Keratinocyte (primary cell): ENCODE data around the gene FMN2. TPM values are rescaled to one million over a fixed set of nuclear protein-coding genes. Genes with fewer than 3 reads are reported as not detected.

Experiments
- DNase-seq: peaks from one replicate; pipeline ENCODE4 v3.0.0-alpha.2; 2011; ENCODE audit warnings: low read depth, missing footprints, low spot score
- FAIRE-seq: peaks from 2 replicates; lab custom pipeline; 2011; peaks lifted over from hg19 to GRCh38; lab: Jason Lieb, UNC
- H2AFZ ChIP-seq: 2 replicates; pipeline ENCODE4 v1.6.0; 2012; ENCODE audit warnings: low read length, control low read depth, inconsistent platforms; ENCODE audit not compliant: control insufficient read depth
- H3K27ac ChIP-seq: 2 replicates; pipeline ENCODE4 v1.5.1; 2011; ENCODE audit warnings: low read length; ENCODE audit not compliant: control insufficient read depth, insufficient read depth
- H3K27me3 ChIP-seq: 3 replicates; pipeline ENCODE4 v1.6.0; 2011; ENCODE audit warnings: low read length; ENCODE audit not compliant: control insufficient read depth, insufficient read depth; ENCODE audit errors: extremely low read depth
- H3K36me3 ChIP-seq, 2 experiments: 2 replicates in 1 of 2; 3 replicates in 1 of 2; pipeline ENCODE4 v1.5.1; 2011; ENCODE audit warnings: low read length in 2 of 2, mild to moderate bottlenecking in 1 of 2; ENCODE audit not compliant: control insufficient read depth in 2 of 2, insufficient read depth in 2 of 2; ENCODE audit errors: extremely low read depth in 1 of 2
- H3K4me1 ChIP-seq: 3 replicates; pipeline ENCODE4 v1.5.1; 2011; ENCODE audit warnings: low read length; ENCODE audit not compliant: control insufficient read depth, insufficient read depth; ENCODE audit errors: extremely low read depth
- H3K4me2 ChIP-seq: 3 replicates; pipeline ENCODE4 v1.6.0; 2011; ENCODE audit warnings: low read depth, low read length; ENCODE audit not compliant: control insufficient read depth, insufficient read depth; ENCODE audit errors: extremely low read depth
- H3K4me3 ChIP-seq, 3 experiments: fragments of 200-600 bp in 1 of 3; sonication (generic) in 1 of 3; 2 replicates in 2 of 3; 3 replicates in 1 of 3; pipeline ENCODE4 v1.5.1; 2011 to 2016; ENCODE audit warnings: low read length in 3 of 3, mild to moderate bottlenecking in 3 of 3, control low read depth in 2 of 3, inconsistent platforms in 1 of 3, low read depth in 1 of 3, mixed read lengths in 1 of 3, mixed run types in 1 of 3, moderate library complexity in 1 of 3; ENCODE audit not compliant: control insufficient read depth in 2 of 3, insufficient read depth in 2 of 3; ENCODE audit errors: extremely low read depth in 1 of 3
- H3K79me2 ChIP-seq: 2 replicates; pipeline ENCODE4 v1.6.0; 2012; ENCODE audit warnings: low read length; ENCODE audit not compliant: control insufficient read depth, insufficient read depth
- H3K9ac ChIP-seq: 3 replicates; pipeline ENCODE4 v1.6.0; 2011; ENCODE audit warnings: low read length; ENCODE audit not compliant: control insufficient read depth, insufficient read depth; ENCODE audit errors: extremely low read depth
- H3K9me1 ChIP-seq: 3 replicates; pipeline ENCODE4 v1.6.0; 2011; ENCODE audit warnings: low read length; ENCODE audit not compliant: control insufficient read depth, insufficient read depth; ENCODE audit errors: extremely low read depth
- H3K9me3 ChIP-seq: 2 replicates; pipeline ENCODE4 v1.5.1; 2012; ENCODE audit warnings: low read depth, low read length; ENCODE audit not compliant: control insufficient read depth
- H4K20me1 ChIP-seq: 3 replicates; pipeline ENCODE4 v1.6.0; 2011; ENCODE audit warnings: low read length; ENCODE audit not compliant: control insufficient read depth, insufficient read depth; ENCODE audit errors: extremely low read depth
- CTCF ChIP-seq, 3 experiments: IDR thresholded peaks in 1 of 3; conservative IDR thresholded peaks in 1 of 3; optimal IDR thresholded peaks in 1 of 3; 2 replicates in 2 of 3; 3 replicates in 1 of 3; pipeline versions ENCODE3 to v1.5.1; 2011; ENCODE audit warnings: low read length in 3 of 3, mild to moderate bottlenecking in 3 of 3, moderate library complexity in 2 of 3, control low read depth in 1 of 3, inconsistent platforms in 1 of 3; ENCODE audit not compliant: insufficient read depth in 2 of 3; ENCODE audit errors: extremely low read depth in 1 of 3
- EZH2 ChIP-seq: IDR thresholded peaks from one replicate; pipeline ENCODE4 v1.6.1; 2012; ENCODE audit warnings: inconsistent platforms, mild to moderate bottlenecking, low read length, moderate library complexity
- dilution Hi-C: fragments of 300-500 bp; cut with MboI; formaldehyde crosslinking; loops from one replicate; pipeline ENCODE4 v1.7.0; 2020; ENCODE audit warnings: low sequenced_read_pairs; ENCODE audit not compliant: extremely low pct_ligation_motif_present
- polyA plus RNA-seq, 5 experiments: library from polyadenylated mRNA; depleted of rRNA in 3 of 5; stranded (reverse) in 3 of 5; stranded (forward) in 1 of 5; unstranded in 1 of 5; fragments of >200 nt; gene quantifications; 1 replicate in 1 of 5; 2 replicates in 3 of 5; 3 replicates in 1 of 5; pipeline versions ENCODE4 v1.2.1 to v1.2.3, GENCODE V29; 2011 to 2012; ENCODE audit warnings: missing spikeins in 2 of 5, low read depth in 1 of 5, low replicate concordance in 1 of 5

Gene FMN2
- polyA plus RNA-seq, 1 donor (not counting 4 experiments of a cell fraction or from before 2014, with no cell fraction given), result not detected

GRCh38 chr1:240341365-240342250 is 249.9 kb downstream of the FMN2 start:
- H3K9me3 ChIP-seq, result no peaks in the 10 kb centered on the region
- no peak overlapping the region for H3K4me3 ChIP-seq
- H3K4me1 ChIP-seq, result no peaks in the 10 kb centered on the region
- no peaks in the 10 kb centered on the region for H3K79me2 ChIP-seq
- H3K27me3 ChIP-seq, result no peaks in the 10 kb centered on the region
- TF ChIP-seq EZH2 (no peak), CTCF (optimal IDR thresholded peaks at IDR 0.05 in 1 of 3, IDR thresholded peaks at IDR 0.05 in 1 of 3, conservative IDR thresholded peaks at IDR 0.05 in 1 of 3; ENCODE audit: extremely low read depth in 1 of 3, insufficient read depth in 2 of 3, low read length in 3 of 3) (no peak)
- H3K9me1 ChIP-seq, result no peaks in the 10 kb centered on the region
- no peak overlapping the region for H2AFZ ChIP-seq
- H4K20me1 ChIP-seq, result no peaks in the 10 kb centered on the region
- no peak for DNase-seq
- no peak overlapping the region for H3K27ac ChIP-seq
- no peak for FAIRE-seq
- no peak overlapping the region for H3K9ac ChIP-seq
- H3K4me2 ChIP-seq, result no peak overlapping the region
- no peaks in the 10 kb centered on the region for H3K36me3 ChIP-seq
- dilution Hi-C loops, result no loop called here

GRCh38 chr1:240342251-240342625 is 250.6 kb downstream of the FMN2 start:
- no peak for FAIRE-seq
- H3K4me2 ChIP-seq, result no peak overlapping the region

More at GRCh38 chr1:240342251-240342625, 250.6 kb downstream of the FMN2 start:
- dilution Hi-C loops, result no loop called here
- TF ChIP-seq EZH2 (no peak), CTCF (optimal IDR thresholded peaks at IDR 0.05 in 1 of 3, IDR thresholded peaks at IDR 0.05 in 1 of 3, conservative IDR thresholded peaks at IDR 0.05 in 1 of 3; ENCODE audit: extremely low read depth in 1 of 3, insufficient read depth in 2 of 3, low read length in 3 of 3) (no peak)
- Histone ChIP-seq H3K27ac (no peak overlapping the region), H3K79me2 (no peaks in the 10 kb centered on the region), H4K20me1 (no peaks in the 10 kb centered on the region), H3K36me3 (no peaks in the 10 kb centered on the region), H3K9me3 (no peaks in the 10 kb centered on the region), H3K4me3 (no peak overlapping the region), H2AFZ (no peak overlapping the region), H3K9ac (no peak overlapping the region), H3K9me1 (no peaks in the 10 kb centered on the region), H3K27me3 (no peaks in the 10 kb centered on the region), H3K4me1 (no peaks in the 10 kb centered on the region)
- DNase-seq, result no peak
